ENCODE measurements around the gene CD320.
"Not testable (repeated sequence)": the region's sequence is repeated elsewhere in the genome, so short reads cannot be mapped to it uniquely, and the experiment has no call there.

The CD320 gene

DNA sequence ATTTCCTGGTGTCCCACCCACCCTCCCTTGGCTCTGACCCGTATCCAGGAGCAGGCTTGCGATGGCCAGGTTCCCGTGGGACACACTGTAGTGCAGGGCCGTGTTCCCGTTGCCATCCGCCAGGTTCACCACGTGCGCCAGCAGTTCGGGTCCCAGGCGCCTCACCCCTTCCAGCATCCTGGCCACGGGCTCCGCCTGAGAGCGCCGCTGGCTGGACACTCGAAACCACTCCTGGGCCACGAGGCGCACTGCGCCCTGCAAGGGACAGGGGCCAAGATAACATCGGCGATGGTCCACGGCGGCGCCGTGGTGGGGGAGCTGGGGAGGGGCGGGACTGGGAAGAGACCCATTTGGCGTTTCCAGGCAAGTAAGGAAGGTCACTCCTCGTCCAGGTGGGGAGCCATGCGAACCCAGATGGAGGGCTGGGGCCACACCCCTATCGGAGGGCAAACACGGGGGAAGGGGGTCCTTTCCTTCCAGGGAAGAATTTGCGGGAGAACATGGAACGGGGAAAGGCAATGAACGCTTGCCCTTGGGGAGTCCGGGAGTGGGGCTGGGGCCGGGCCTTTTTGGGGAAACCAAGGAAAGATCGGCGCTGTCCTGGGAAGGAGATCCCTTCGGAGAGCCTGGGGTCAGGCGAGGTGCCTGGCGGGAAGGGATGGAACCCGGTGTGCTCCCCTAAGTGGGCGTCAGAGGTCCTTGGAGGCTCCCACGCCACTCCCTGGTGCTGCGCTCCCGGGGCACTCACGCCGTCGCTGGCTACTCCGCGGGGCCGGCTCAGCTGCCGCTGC lies 25.0 kb upstream of the CD320 start:
- no peak for DNase-seq

DNA sequence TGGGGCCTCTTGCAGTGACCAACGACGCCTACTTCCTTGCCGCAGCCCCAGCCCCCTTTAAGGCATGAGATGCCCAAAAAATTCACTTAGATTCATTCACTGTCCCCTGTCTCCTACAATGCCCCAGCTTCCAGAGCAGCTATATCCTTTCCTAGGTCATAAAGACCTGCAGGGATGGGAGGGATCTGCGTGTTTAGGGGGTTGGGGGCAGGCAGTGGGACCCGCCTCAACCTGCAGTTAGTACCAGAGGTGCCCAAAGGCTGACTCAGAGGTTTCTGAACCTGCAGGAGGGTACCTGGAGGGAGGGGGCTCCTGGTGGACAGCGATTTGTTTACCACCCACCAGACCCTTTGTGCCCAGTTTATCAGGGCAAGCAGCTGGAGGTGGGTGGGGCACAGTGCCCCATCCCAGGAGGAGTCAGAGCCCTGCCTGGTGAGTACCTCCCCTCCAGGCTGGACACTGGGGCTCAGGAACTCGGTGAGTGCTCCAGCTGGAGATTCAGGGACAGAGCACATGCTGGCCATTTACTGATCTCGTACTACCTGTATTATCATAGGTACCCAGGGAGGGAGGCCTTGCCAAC lies 23.2 kb upstream of the CD320 start:
- no peak for DNase-seq

DNA sequence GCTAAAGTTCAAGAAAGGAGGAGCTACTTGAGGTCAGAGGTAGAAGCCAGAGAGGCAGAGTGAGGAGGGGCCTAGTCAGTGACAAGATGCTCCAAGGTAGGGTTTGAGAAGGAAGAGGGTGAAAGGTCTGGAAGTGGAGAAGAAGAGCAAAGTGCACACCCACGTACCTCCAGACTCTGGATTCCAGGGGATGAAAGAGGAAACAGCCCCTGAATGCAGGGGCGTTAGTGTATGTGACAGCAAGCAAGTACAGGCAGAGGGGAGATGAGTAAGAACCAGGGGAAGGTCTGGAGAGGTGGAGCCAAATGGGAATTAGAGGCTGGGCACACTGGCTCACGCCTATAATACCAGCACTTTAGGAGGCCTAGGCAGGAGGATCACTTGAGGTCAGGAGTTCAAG lies 21.8 kb upstream of the CD320 start:
- no peak for DNase-seq

DNA sequence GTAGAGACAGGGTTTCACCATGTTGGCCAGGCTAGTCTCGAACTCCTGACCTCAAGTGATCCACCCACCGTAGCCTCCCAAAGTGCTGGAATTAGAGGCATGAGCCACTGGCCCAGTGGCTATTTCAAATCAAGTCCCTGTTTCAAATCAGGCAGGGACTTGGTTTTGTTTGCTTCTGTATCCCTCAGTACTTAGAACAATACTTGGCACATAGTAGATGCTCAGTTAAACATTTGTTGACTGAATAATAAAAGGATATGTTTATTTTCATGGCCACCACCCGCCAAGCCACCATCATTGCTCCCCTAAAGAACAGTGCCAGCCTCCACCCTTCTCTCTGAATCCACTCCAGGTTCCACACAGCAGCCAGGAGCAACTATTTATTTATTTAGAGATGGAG lies 17.3 kb upstream of the CD320 start:
- DNase-seq, result no peak

- DNase-seq, result no peak
These were observed 16.3 kb upstream of the CD320 start for GRCh38 chr19:8324186-8325050.

DNA sequence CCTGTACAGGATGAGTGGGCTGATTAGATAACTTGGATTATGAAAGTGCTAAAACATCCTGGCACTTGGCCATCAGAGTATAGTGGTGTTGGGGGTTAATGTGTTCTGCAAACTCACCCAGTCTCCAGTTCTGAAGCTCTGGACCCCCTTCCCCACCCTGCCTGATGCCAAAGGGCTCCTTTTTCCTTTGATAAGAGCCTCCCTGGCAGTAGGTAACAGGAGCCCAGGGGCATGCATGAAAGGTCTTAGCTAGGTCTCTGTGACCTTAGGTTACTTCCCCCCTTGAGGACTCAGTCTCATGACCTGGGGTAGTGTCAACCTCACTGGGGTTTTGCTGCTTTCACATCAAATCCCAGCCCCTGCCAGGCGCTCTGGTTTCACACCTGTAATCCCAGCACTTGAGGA lies 15.6 kb upstream of the CD320 start:
- no peak for DNase-seq

DNA sequence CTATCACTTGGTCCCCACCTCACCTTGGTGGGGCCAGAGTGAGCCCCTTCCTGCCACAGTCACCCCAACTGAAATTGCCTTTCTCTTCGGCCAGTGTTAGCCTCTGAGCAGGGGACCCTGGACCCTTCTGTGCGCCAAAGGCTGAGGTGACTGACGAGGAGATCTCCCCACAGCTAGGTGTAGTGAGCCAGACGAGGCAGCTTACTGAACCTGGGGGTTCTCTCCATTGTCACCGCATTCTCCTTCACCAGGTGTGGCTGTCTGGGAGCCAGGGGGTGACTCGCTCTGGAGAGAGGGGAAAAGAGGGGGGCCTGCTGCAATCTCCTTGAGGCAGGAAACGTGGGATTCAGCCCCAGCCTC lies 14.5 kb upstream of the CD320 start:
- no peak for DNase-seq

DNA sequence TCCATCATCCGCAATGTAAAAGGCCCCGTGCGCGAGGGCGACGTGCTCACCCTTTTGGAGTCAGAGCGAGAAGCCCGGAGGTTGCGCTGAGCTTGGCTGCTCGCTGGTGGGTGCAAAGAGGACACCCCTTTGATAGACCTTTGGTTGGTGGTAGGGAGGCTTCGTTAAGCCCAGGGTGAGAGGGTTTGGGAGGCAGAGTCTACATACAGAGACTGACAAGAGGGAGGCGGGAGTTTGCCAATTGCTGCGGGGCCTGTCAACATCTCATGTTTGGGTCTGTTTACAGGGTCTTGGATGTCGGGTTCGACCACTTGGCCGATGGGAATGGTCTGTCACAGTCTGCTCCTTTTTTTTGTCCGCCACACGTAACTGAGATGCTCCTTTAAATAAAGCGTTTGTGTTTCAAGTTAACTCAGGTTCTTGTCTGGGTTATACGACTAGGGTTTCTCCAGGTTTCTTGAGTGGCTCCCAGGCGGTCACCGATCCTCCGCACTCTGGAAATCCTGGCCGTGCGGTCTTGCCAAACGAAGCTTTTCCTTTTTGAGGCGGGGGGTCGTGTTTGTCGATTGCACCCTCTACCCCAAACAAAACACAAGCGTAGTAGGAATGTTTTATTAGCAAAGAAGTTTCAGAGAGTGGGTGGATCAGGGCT lies 14.0 kb upstream of the CD320 start:
- no peak for DNase-seq

DNA sequence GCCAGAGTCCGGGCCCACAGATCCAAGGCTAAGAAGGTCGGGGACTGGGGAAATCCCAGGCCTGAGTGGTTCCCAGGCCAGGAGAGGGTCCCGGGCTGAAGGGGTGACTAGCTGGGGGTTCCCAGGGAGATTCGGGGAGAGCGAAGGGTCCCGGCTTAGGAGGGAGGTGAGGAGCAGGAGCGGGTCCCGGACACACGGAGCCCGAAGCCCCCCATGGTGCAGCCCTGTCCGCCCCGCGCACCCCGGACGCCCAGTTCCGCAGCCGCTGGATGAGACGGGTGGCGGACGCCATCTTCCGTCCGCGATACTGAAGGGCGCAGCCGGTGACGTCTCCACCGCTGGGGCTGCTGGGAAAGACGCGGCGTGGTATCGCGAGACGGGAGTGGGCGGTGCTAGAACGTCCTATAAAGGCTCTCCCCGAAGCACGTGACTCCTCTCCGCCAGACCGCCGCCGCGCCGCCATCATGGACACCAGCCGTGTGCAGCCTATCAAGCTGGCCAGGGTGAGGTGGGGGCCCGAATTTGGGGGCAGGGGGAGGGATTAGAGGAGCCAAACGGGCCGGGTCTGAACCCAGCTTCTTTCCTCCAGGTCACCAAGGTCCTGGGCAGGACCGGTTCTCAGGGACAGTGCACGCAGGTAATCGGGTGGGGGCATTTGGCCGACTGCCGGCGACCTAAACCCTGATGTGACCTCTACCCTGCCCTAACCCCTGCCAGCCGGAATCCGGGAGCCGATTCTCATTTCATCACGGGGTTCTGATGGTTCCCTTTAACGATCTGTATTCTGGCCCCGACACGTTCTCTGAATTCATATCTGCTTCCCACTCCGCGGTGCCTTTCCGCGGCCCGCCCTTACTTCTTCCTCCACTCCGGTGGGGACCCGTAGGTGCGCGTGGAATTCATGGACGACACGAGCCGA lies 13.2 kb upstream of the CD320 start, which contains the start of the genes NDUFA7 and RPS28:
NDUFA7 (minus strand) TSS at position 309 of the 919 bp plus-strand sequence; CDS start at position 292, 17 bp downstream.
RPS28 (plus strand) TSS at position 430 of the 919 bp plus-strand sequence; CDS start at position 465, 35 bp downstream.
- peak; percentile 98 for DNase-seq

- no peak for DNase-seq
These were observed 12.5 kb upstream of the CD320 start for GRCh38 chr19:8320564-8321066.

- no peak for DNase-seq
These were observed 11.8 kb upstream of the CD320 start for GRCh38 chr19:8319807-8320520.

GRCh38 chr19:8318835-8319234 lies 10.7 kb upstream of the CD320 start:
- not testable (repeated sequence) for DNase-seq

GRCh38 chr19:8316351-8317125 lies 8.4 kb upstream of the CD320 start:
- DNase-seq, result no peak

DNA sequence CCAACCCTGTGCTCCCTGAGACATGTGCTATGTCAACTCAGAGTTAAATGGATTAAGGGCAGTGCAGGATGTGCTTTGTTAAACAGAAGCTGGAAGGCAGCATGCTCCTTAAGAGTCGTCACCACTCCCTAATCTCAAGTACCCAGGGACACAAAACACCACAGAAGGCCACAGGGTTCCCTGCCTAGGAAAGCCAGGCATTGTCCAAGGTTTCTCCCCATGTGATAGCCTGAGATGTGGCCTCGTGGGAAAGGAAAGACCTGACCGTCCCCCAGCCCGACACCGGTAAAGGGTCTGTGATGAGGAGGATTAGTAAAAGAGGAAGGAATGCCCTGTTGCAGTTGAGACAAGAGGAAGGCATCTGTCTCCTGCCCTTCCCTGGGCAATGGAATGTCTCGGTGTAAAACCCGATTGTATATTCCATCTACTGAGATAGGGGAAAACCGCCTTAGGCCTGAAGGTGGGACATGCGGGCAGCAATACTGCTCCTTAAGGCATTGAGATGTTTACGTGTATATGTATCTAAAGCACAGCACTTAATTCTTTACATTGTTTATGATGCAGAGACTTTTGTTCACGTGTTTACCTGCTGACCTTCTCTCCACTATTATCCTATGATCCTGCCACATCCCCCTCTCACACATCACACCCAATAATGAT lies 7.0 kb upstream of the CD320 start:
- not testable (repeated sequence) for DNase-seq

- DNase-seq, result no peak
These were observed 3.5 kb upstream of the CD320 start for GRCh38 chr19:8311461-8312260.

DNA sequence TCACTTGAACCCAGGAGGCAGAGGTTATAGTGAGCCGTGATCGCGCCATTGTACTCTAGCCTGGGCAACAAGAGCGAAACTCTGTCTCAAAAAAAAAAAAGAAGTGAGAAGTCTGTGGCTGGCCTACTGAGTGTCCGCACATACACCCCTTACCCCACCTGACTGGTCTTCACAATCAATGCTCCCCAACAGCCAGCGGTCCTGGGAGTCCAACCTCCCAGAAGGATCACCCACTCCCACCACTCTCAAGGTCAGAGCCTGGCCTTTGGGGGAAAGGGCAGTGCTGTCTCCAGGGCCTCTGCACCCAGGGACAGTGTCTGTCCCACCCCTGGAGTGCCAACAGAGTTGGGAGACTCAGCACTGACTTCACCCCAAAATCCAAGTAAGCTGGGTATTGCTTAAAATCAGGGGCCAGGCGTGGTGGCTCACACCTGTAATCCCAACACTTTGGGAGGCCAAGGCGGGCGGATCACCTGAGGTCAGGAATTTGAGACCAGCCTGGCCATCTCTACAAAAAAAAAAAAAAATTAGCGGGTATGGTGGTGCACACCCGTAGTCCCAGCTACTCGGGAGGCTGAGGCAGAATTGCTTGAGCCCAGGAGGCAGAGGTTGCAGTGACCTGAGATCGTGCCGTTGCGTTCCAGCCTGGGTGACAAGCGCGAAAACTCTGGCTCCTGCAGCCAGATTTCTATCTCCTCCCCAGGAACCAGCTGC lies 2.3 kb upstream of the CD320 start:
- no peak for DNase-seq

- DNase-seq, result no peak
These were observed 733 bp upstream of the CD320 start for GRCh38 chr19:8308891-8309291.

GRCh38 chr19:8307400-8307964 lies 676 bp downstream of the CD320 start:
- DNase-seq, result peak; percentile 45
